Suprapubic skin (tissue), 4 donors: ENCODE results near the gene ZNF12.

ENCODE experiments used
- POLR2A ChIP-seq, 2 donors: fragments of 450-650 bp; IDR thresholded peaks; one replicate each; pipeline ENCODE4 v1.6.1; 2017; ENCODE audit warnings: antibody characterized with exemption in 2 of 2, mild to moderate bottlenecking in 2 of 2, moderate library complexity in 2 of 2
- POLR2AphosphoS5 ChIP-seq, 3 donors: sonication (generic); formaldehyde crosslinking; IDR thresholded peaks; one replicate each; pipeline ENCODE4 v1.6.1; 2017; ENCODE audit warnings: antibody characterized with exemption in 3 of 3
- TF ChIP-seq, protein P1 (sequence below), 2 donors: fragments of 200-600 bp in 1 of 2; fragments of 450-650 bp in 1 of 2; sonication (generic) in 1 of 2; IDR thresholded peaks; one replicate each; pipeline ENCODE4 v1.5.1; 2016 to 2019; ENCODE audit warnings: antibody characterized with exemption in 2 of 2, mild to moderate bottlenecking in 1 of 2, moderate library complexity in 1 of 2

DNA sequence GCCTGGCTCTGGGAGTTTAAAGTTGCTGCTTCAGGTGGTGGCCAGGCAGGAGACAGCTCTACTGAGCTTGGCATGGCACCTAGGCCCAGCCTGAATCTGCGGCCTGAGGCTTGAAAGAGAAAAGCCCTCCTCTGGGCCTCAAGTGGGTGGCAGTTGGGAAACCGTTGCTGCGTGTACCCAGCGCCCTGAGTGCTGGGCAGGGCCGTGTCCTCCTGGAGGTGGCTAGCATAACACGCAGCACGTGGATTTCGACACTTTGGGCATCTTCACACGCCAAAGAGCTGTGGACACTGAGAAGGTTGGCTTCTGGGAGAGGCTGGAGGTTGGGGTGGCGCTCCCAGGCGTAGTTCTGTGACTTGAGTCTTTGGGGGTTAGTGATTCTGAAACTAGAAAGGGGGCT lies 67.1 kb downstream of the ZNF12 start:
- TF ChIP-seq, protein P1, sequence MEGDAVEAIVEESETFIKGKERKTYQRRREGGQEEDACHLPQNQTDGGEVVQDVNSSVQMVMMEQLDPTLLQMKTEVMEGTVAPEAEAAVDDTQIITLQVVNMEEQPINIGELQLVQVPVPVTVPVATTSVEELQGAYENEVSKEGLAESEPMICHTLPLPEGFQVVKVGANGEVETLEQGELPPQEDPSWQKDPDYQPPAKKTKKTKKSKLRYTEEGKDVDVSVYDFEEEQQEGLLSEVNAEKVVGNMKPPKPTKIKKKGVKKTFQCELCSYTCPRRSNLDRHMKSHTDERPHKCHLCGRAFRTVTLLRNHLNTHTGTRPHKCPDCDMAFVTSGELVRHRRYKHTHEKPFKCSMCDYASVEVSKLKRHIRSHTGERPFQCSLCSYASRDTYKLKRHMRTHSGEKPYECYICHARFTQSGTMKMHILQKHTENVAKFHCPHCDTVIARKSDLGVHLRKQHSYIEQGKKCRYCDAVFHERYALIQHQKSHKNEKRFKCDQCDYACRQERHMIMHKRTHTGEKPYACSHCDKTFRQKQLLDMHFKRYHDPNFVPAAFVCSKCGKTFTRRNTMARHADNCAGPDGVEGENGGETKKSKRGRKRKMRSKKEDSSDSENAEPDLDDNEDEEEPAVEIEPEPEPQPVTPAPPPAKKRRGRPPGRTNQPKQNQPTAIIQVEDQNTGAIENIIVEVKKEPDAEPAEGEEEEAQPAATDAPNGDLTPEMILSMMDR (IDR thresholded peaks at IDR 0.05): no peak
- no peak for TF ChIP-seq POLR2AphosphoS5 (IDR thresholded peaks at IDR 0.05)
- TF ChIP-seq POLR2A (IDR thresholded peaks at IDR 0.05): no peak
